Stimulated activated naive B cell treated with anti-CD40 and anti-IgM and Interleukin-4, amounts not matched to agents 10 μg/mL and 1 μg/mL and 100 μg/mL, for 72 hours (primary cell): ENCODE measurements around the gene DENND1A.

Source experiments
- ATAC-seq, 2 donors: fragments of 150-1000 bp; cut with Tn5 transposase; replicated peaks; 2 replicates each; pipeline ENCODE4 v1.10.0; 2021; ENCODE audit warnings: moderate library complexity in 1 of 2
- DNase-seq: peaks from one replicate; pipeline ENCODE4 v3.0.0; 2021
- H3K27ac Mint-ChIP-seq: one replicate; pipeline ENCODE4 v1.8.0; 2022; ENCODE audit warnings: mild to moderate bottlenecking, mixed read lengths
- H3K27me3 Mint-ChIP-seq, 2 donors: one replicate each; pipeline ENCODE4 v1.8.0; 2022; ENCODE audit warnings: mixed read lengths in 2 of 2
- H3K36me3 Mint-ChIP-seq, 2 donors: one replicate each; pipeline ENCODE4 v1.8.0; 2022; ENCODE audit warnings: mixed read lengths in 2 of 2, mild to moderate bottlenecking in 1 of 2
- H3K4me1 Mint-ChIP-seq, 2 donors: one replicate each; pipeline ENCODE4 v1.8.0; 2022; ENCODE audit warnings: mixed read lengths in 2 of 2, mild to moderate bottlenecking in 1 of 2
- H3K4me3 Mint-ChIP-seq, 2 donors: one replicate each; pipeline ENCODE4 v1.8.0; 2022; ENCODE audit warnings: mild to moderate bottlenecking in 2 of 2, mixed read lengths in 2 of 2, moderate library complexity in 1 of 2
- H3K9me3 Mint-ChIP-seq, 2 donors: one replicate each; pipeline ENCODE4 v1.8.0; 2022; ENCODE audit warnings: mixed read lengths in 2 of 2, mild to moderate bottlenecking in 1 of 2

The DENND1A gene

GRCh38 chr9:123419721-123420591 is 510.0 kb downstream of the DENND1A start:
- H3K4me1 Mint-ChIP-seq: no peaks in the 10 kb centered on the region
- DNase-seq: no peak
- H3K4me3 Mint-ChIP-seq: no peak overlapping the region
- peaks cover 26 to 37% of the 10 kb centered on the region in 2 donors for H3K36me3 Mint-ChIP-seq
- H3K27ac Mint-ChIP-seq: no peak overlapping the region
- H3K27me3 Mint-ChIP-seq: no peaks in the 10 kb centered on the region
- no peaks in the 10 kb centered on the region for H3K9me3 Mint-ChIP-seq
- ATAC-seq: no peak

GRCh38 chr9:123419091-123419490 is 510.8 kb downstream of the DENND1A start:
- Mint-ChIP-seq H3K9me3 (no peaks in the 10 kb centered on the region), H3K4me1 (no peaks in the 10 kb centered on the region), H3K27me3 (no peaks in the 10 kb centered on the region), H3K4me3 (no peak overlapping the region), H3K36me3 (peaks cover 26 to 33% of the 10 kb centered on the region in 2 donors), H3K27ac (no peak overlapping the region)
- no peak for DNase-seq
- ATAC-seq: no peak

GRCh38 chr9:123418506-123418905 is 511.4 kb downstream of the DENND1A start:
- DNase-seq (no peak), ATAC-seq (no peak)
- H3K27me3 Mint-ChIP-seq: no peaks in the 10 kb centered on the region
- no peaks in the 10 kb centered on the region for H3K4me1 Mint-ChIP-seq
- no peak overlapping the region for H3K4me3 Mint-ChIP-seq
- H3K27ac Mint-ChIP-seq: no peak overlapping the region
- H3K9me3 Mint-ChIP-seq: no peaks in the 10 kb centered on the region
- H3K36me3 Mint-ChIP-seq: peaks cover 29 to 33% of the 10 kb centered on the region in 2 donors

DNA sequence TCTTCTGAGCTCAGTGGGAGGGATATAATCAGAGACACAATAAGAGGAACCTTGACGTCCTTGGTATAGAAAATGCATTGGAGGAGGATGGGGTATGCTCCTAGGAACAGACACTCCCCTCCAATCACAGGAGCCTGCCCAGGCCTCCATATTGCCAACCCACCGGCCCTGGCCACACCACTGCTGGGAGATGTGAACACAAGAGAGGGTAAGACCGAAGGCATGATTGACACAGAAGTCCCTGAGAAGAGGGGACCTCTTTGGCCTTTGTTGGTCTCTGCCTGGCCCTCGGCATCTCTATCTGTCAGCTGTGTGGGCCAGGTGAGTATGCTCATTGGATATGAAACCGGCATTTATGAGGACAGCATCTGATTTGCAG is 511.9 kb downstream of the DENND1A start:
- Mint-ChIP-seq H3K4me1 (no peaks in the 10 kb centered on the region), H3K4me3 (no peak overlapping the region), H3K36me3 (peaks cover 29 to 33% of the 10 kb centered on the region in 2 donors), H3K27me3 (no peaks in the 10 kb centered on the region), H3K9me3 (no peaks in the 10 kb centered on the region), H3K27ac (no peak overlapping the region)
- DNase-seq (no peak), ATAC-seq (no peak)

DNA sequence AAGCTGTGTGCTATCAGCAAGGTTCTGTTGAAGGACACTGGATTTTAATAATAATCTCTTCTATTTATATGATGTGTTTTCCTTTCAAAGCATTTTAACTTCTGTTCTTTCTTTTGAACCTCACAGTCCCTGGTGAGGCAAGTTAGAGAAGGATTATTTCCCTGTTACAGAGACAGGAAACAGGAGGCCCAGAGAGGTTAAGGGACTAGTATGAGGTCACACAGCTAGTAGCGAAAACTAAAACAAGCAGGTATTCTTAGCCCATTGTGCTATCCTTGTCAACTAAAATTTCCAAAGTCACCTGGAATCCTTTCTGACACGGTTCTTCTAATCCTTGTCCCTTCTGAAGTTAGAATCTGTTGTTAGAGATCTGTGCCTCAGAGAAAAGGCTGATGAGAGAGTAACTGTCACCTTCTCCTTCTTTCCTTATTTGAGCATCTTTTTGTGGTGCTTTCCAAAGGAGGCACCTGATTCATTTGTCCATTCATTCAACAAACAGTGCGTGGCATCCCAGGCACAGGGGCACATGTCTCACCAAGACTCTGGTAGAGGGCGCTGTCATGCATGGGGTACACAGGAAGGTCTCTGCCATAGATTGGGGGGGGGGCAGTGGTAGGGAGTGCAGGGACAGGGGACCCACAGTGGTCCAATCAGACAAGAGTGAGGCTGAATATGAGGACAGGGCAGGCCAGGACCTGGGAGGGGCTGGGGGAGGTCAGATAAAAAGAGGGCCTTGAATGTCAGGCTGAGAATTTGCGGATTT is 512.5 kb downstream of the DENND1A start:
- H3K9me3 Mint-ChIP-seq: no peaks in the 10 kb centered on the region
- H3K4me1 Mint-ChIP-seq: no peaks in the 10 kb centered on the region
- no peaks in the 10 kb centered on the region for H3K27me3 Mint-ChIP-seq
- H3K36me3 Mint-ChIP-seq: peaks cover 29 to 33% of the 10 kb centered on the region in 2 donors
- no peak overlapping the region for H3K4me3 Mint-ChIP-seq
- H3K27ac Mint-ChIP-seq: no peak overlapping the region
- ATAC-seq (no peak), DNase-seq (no peak)

DNA sequence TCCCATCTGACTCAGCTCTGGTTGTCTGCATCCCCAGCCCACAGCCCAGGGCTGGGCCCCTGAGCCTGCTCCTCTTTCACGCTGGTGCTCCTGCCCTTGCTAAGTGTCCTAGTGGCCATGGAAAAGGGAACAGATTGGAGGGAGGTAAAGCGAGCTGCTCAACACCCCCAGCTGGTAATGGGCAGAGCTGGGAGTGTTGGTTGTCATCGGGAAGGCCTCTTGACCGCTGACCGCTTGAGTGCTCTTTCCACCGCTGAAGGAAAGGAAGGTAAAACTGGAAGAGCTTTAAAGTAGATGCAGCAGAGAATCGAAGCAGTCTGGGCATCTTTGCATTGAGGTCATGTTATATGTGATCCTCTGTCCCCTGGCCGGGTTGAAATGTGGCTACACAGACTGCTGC is 513.8 kb downstream of the DENND1A start:
- Mint-ChIP-seq H3K27ac (no peak overlapping the region), H3K36me3 (peaks cover 27 to 31% of the 10 kb centered on the region in 2 donors), H3K4me3 (no peak overlapping the region)

GRCh38 chr9:123414936-123415930 is 514.7 kb downstream of the DENND1A start:
- H3K9me3 Mint-ChIP-seq: no peaks in the 10 kb centered on the region
- no peaks in the 10 kb centered on the region for H3K4me1 Mint-ChIP-seq
- no peak overlapping the region for H3K27ac Mint-ChIP-seq
- H3K27me3 Mint-ChIP-seq: no peaks in the 10 kb centered on the region
- peaks cover 25 to 31% of the 10 kb centered on the region in 2 donors for H3K36me3 Mint-ChIP-seq
- no peak overlapping the region for H3K4me3 Mint-ChIP-seq
- ATAC-seq (no peak), DNase-seq (no peak)

More for the DNA sequence above, 513.8 kb downstream of the DENND1A start:
- ATAC-seq: no peak
- H3K27me3 Mint-ChIP-seq: no peaks in the 10 kb centered on the region
- H3K9me3 Mint-ChIP-seq: no peaks in the 10 kb centered on the region
- DNase-seq: no peak
- no peaks in the 10 kb centered on the region for H3K4me1 Mint-ChIP-seq

- ATAC-seq: no peak
- Mint-ChIP-seq H3K9me3 (no peaks in the 10 kb centered on the region), H3K27me3 (no peaks in the 10 kb centered on the region), H3K4me1 (no peaks in the 10 kb centered on the region), H3K36me3 (peaks cover 24 to 25% of the 10 kb centered on the region in 2 donors), H3K4me3 (no peak overlapping the region), H3K27ac (no peak overlapping the region)
- no peak for DNase-seq
These were observed 515.7 kb downstream of the DENND1A start for GRCh38 chr9:123414204-123414603.

DNA sequence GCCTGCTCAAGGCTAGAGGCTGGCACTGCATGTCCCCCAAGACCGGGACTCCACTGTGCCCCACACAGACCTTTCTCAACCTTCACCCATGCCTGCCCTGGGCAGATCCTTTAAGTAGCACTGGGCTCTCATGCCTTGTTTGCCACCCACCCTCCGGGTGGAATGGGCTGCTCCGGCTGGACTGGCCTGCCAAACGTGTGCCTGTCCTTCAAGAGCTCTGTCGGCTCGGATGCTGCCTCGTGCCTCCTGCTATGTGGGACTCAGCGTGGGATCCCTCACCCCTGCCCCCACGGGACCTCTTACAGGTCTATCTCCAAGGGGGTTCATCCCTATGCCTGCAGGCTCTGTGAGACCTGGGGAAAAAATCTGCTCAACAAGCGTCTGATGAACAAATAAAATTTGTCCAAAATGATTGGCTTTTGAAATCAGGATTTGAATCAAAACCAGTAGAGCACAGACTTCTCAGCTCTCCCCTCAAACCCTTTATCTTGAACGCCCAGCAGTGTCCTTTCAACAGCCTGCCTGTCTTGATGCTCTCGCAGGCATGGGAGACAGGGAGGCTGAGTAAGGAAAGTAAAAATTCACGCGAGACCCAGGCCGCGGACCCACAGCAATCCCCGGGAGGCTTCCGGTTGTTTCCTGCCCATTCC is 517.6 kb downstream of the DENND1A start:
- Mint-ChIP-seq H3K27me3 (no peaks in the 10 kb centered on the region), H3K27ac (no peak overlapping the region), H3K4me1 (no peaks in the 10 kb centered on the region), H3K9me3 (no peaks in the 10 kb centered on the region), H3K36me3 (peaks cover 13 to 20% of the 10 kb centered on the region in 2 donors), H3K4me3 (no peak overlapping the region)
- ATAC-seq (no peak), DNase-seq (no peak)

DNA sequence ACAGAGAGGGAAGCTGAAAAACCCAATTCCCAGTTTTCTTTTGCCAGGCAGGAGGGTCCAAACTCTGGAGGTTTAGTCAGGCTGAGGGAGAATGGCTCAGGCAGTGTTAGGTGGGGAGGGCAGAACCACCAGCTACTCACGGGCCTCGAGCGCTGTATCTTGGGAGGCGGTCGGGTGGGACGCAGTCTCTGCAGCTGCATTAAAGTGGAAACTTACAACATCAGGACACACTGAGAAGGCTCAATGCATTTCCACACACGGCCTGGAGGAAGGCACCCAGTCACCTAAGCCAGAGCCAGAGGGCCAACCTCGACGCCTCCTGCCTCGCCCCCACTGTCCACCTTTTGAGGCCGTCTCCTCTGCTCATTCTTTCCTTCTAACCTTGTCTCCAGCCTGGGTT is 518.3 kb downstream of the DENND1A start:
- Mint-ChIP-seq H3K4me3 (no peak overlapping the region), H3K36me3 (peaks cover 13 to 20% of the 10 kb centered on the region in 2 donors), H3K27me3 (no peaks in the 10 kb centered on the region), H3K27ac (no peak overlapping the region), H3K9me3 (no peaks in the 10 kb centered on the region), H3K4me1 (no peaks in the 10 kb centered on the region)
- DNase-seq: no peak
- no peak for ATAC-seq

DNA sequence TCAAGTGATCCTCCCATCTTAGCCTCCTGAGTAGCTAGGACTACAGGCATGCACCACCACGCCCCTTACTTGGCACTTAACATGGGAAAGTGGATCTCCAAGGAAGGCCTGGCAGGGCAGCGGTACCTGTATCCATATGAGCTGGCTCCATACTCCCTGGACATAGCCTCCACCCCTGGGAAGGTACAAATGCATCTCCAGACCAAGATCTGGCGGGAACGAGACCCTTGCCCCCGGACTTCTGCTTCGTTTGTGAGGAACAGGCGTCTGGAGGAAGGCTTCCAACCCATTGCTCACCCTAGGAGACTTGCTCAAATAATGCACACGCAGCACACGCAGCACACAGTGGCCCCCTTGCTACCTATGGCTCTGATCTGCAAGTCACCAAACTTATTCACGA is 518.7 kb downstream of the DENND1A start:
- no peaks in the 10 kb centered on the region for H3K27me3 Mint-ChIP-seq
- H3K27ac Mint-ChIP-seq: no peak overlapping the region
- peaks cover 11 to 15% of the 10 kb centered on the region in 2 donors for H3K36me3 Mint-ChIP-seq
- DNase-seq: no peak
- H3K4me3 Mint-ChIP-seq: no peak overlapping the region
- H3K4me1 Mint-ChIP-seq: no peaks in the 10 kb centered on the region
- H3K9me3 Mint-ChIP-seq: no peaks in the 10 kb centered on the region
- ATAC-seq: no peak

DNA sequence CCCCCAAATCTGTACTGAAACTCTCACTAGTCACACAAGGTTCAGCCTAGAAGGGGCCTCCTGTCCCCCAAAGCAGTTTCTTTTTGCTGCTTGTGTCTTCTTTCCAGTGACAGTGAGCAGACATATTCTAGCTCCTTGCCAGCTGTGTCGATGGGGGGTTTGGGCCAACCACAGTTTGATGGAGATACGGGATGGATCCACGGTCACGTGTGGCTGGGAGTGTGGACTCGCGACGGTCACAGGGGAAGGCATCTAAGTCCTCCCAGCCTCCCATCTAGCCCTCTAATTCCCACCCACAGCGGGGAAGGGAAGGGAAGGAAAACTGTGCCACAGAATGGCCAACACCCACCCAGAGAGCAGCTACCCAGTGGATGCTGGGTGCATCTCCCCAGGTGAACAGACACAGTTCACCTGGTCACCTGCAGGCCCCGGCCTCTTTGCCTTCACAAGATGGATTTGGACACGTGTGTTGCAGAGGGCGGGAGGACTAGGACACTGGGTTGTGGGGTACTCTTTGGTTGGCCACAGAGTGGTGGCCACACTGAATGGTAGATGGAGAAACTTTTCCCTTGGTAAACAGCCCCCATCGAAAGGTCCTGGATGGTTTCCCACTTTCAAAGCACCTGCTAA is 519.5 kb downstream of the DENND1A start:
- Mint-ChIP-seq H3K27ac (no peak overlapping the region), H3K36me3 (peaks cover 11 to 12% of the 10 kb centered on the region in 2 donors), H3K9me3 (no peaks in the 10 kb centered on the region), H3K4me3 (no peak overlapping the region), H3K4me1 (no peaks in the 10 kb centered on the region), H3K27me3 (no peaks in the 10 kb centered on the region)
- DNase-seq: no peak
- no peak for ATAC-seq
